Right ventricle myocardium inferior (tissue), 1 donor: ENCODE results near the gene SPR. TPM values are rescaled to one million over a fixed set of nuclear protein-coding genes. Genes with fewer than 3 reads are reported as not detected.

ENCODE experiments used
- total RNA-seq: library from RNA; stranded (reverse); fragmentation: NEBNext Ultra II Directional; extraction: Animal tissue kit (Norgen Biotek cat#: 25700); gene quantifications from one replicate; pipeline ENCODE4 v1.2.1, GENCODE V29; 2021
- donor health status: DM: no; HTN: yes; CAD: no; lungs with severe emphysema.

SPR gene
- total RNA-seq, 1 donor from 2014 or later: 52.4 TPM

Other genes with a start within 250 kb of the SPR start
- gene EXOC6B, start 61.4 kb upstream of the SPR start, total RNA-seq: 117 TPM
- gene EMX1, start 30.1 kb downstream of the SPR start, total RNA-seq: not detected
- 9.6 TPM for gene SFXN5, start 184.3 kb downstream of the SPR start, total RNA-seq
- 19.0 TPM for gene RAB11FIP5, start 225.5 kb downstream of the SPR start, total RNA-seq